HG02798 (cell line): Measurements from ENCODE around the gene HSD11B2.

ENCODE experiments used
- ATAC-seq: cut with Tn5 transposase; IDR thresholded peaks from one replicate; pipeline ENCODE4 v1.9.1; 2021; ENCODE audit warnings: mild to moderate bottlenecking; ENCODE audit not compliant: unreplicated experiment, poor library complexity

HSD11B2 gene

DNA sequence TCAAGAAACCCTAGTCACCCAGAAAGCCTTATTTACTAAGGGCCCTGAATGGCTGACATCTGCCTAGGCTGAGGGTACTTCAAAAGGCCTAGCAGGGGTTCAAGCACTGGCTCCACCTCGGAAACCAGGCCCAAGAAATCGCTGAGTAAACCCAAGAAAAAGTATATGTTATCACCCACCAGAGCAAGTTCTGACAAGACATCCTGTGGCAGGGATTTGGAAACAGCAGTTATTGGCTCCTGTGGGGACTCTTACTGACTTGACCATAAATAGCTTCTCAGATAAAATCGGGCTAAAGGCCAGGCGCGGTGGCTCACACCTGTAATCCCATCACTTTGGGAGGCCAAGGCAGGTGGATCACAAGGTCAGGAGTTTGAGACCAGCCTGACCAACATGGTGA, 37.8 kb downstream of the HSD11B2 start:
- ATAC-seq = no peak

DNA sequence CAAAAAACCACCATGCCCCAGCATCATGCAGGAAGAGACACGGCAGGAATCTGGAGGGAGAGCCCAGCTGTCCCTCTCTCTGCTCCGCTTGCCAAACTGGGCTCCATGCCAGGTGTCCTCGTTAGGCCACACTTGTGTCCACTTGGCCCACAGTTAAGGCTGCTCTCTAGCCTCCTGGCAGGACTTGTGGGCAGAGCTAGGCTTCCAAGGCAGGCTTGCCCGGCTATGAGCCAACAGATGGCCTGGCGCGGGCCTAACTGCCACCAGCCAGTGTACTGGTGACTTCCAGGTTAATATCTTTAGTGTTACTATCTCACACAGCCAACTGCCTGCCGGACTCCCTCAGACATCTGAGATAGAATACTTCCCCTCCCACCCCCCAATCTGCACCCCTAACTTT, 39.4 kb downstream of the HSD11B2 start:
- ATAC-seq = no peak

DNA sequence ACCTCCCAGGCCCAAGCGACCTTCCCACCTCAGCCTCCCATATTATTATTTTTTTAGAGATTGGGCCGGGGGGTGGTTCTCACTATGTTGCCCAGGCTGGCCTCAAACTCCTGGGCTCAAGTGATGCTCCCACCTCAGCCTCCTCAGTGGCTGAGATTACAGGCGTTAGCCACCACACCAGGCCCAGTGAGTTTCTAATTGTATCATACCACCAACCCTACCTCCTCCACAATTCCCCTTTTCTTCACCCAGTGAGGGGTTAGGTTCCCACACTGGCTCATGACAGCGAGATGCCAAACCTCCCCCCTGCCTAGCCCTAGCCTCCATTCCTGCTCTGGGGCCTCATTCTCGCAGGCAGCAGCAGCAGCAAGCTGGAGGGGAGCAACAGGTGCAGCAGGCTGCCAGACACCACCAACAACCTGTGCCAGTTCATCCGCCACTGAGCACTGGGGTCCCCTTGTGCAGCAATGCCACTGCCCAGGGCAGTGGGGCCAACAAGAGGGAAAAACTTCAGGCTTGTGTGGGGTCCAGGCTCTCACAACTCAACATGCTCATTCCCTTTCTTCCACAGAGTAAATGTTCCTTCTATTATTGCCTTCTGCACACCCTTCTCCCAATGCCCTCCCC, 41.0 kb downstream of the HSD11B2 start:
- no peak for ATAC-seq

DNA sequence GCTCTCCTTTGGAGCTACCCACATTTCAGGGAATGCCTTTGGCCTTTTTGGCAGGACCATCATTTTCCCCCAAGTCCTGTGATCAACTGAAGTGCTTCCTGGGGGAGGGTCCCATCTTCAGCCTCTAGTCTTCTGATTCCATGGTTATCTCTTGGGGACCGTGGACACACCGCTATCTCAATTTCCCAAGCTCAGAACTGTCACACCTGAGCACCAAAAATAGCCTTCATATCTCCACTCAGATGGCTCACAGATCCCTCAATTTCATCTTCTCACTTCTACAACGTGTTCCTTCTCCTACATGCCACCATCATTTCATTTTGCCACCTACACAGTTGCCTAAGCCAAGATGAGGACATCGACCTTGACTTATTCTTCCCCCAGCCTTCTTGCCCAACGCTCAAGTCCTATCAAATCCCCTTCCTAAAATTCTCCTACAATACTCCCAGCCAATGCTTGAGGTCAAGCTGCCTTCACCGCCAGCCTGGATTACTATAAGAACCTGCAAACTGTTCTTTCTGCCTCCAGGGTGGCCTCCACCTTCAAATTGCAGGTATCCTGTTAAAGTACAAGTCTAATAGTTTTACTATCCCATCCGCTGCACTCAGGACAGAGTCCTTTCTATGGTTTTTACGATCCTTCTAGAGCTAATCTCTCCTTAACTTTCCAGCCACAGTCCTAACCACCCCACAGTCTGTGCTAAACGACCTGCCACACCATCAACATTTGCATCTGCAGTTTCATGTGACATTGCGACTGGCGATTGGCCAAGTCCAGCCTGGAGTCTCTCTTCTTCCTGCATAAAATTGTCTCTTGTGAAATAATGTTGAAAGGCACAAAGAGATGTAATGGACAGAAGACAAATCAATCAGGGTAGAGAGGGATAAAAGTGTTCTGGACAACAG, 43.9 kb downstream of the HSD11B2 start:
- ATAC-seq = no peak

DNA sequence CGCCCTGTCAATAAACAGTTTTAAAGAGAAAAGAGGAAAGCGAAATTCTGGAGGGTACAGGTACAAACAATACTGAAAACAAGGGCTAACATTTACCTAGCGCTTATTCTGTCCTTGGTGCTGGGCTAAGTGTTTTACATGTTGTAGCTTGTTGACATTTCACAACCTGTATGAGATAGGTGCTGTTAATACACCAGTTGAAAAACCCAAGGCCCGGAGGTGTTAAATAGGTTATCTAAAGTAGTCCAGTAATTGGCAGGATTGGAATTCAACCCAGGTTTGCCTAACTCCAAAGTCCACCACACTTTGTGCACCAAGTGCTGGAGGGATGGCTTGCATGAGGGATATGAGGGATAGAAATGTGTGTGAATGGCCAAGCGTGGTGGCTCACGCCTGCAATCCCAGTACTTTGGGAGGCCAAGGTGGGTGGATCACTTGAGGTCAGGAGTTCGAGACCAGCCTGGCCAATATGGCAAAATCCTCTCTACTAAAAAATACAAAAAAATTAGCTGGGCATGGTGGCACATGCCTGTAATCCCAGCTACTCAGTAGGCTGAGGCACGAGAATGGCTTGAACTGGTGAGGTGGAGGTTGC, 47.1 kb downstream of the HSD11B2 start:
- no peak for ATAC-seq

DNA sequence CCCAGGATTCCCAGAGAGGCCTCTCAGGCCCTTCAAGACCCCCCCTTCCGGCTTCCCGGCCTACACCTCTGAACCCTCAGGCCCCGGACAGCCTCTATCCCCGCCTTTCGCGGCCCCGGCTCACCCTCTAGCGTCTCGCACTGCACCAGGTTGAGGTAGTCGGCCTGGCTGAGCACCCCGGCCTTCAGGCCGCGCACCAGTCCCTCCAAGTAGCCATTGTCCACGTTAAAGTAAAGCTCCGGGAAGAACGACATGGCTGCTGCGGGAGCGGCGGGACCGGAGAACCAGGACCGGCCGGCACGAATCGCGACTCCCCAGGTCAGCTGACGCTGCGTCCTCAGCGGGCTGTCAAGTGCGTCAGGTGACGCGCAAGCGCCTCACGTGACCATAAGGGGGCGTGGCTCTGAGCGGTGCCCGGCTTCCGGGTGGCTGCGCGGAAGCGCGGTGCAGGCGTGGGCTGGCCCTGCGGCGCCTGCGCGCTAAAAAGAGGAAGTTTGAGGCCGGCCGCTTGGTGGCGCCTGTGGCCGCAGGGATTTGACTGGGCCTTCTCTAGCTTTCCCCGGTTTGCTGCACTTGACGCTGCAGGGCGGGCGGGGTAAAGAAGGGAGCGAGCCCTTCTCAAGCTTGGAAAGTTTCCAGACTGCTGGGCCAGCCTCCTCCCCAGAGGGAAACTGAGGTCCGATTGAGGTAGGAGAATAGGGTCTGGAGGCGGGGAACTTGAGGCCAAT, 50.1 kb downstream of the HSD11B2 start, which contains the start of gene ATP6V0D1:
TSS of gene ATP6V0D1 (minus strand) at position 325 of the 728 bp plus-strand sequence. CDS start at position 254, 71 bp downstream.
- ATAC-seq = peak; percentile 97

DNA sequence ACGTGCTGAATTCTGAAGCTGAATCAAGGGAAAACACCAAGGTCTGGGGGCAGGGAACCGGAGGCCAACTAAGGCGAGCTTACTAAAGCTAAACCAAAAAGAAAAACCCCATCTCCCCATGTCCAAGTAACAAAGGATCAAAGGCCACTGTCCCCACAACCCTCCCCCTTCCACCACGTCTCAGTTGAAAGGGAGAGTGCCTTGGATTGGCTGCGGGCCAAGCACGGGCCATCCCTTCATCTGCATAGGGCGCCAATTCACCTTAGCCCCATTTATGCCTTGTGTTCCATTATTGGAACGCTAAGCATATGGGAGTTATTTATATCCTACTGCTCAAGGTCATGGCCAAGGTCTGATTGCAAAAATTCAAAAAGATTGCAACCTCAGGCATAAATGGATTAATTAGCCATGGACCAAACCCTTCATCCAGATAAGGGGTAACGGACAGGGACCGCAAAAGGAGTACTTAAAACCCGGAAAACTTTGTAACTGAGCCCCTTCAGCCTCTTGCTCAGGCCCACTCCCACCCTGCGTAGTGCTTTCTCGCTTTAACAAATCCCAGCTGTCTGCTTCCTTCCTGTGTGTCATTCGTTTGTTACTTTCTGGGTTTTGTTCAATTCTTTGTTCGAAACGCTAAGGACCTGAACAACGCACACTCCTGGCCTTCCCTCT, 50.8 kb downstream of the HSD11B2 start:
- peak; percentile 0 for ATAC-seq

DNA sequence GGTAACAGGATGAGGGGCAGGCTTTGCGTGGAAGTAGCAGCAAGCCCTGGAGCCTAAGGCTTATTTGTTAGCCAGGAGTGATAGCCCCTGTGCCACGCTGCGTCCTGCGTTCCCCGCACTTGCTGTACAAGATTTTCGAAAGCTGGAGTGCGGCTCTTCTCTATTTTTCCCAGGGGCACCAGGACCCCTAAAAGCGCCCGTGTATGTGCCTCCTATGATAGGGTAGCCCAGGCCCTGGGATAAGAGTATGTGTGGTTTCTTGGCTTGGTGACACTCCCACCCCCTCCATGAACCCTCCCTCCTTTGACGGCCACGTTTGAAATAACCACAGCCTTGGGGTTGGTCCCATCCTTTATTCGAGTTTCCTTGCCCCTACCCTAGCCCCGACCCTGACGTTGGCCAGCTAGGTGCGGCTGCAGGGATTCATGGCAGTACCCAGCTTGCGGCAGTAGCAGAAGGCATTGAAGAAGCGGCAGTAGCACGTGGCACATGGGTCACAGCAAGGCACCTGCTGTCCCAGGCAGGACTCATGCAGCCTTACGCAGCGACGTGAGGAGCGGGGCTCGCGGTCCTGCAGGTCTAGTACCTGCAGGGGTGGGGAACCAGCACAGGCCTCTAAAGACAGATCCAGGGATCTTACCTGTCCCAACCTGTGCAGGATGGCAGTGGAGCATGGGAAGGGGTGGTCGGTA, 51.5 kb downstream of the HSD11B2 start:
- no peak for ATAC-seq

DNA sequence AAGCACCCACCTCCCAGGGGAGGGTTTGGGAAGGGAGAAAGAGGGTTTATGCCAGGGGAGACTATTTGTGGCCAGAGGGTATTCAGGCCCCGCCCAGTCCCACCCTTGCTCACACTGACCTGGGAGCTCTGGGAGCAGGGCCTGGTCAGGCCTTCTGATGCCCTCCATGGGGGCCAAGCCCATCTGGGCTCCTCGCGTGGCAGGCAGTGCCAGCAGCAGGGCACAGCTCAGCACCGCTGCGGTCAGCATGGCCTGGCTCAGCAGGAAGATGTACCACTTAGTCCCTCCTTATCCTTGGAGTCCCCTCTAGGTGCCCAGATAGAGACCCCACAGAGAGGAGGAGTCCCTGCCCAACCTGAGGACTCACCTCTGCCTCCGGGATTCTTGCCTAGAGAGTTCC, 52.2 kb downstream of the HSD11B2 start, which contains the start of gene AGRP:
TSS of gene AGRP (minus strand) at position 398 of the 400 bp plus-strand sequence. CDS start at position 249, 149 bp downstream.
- no peak for ATAC-seq

DNA sequence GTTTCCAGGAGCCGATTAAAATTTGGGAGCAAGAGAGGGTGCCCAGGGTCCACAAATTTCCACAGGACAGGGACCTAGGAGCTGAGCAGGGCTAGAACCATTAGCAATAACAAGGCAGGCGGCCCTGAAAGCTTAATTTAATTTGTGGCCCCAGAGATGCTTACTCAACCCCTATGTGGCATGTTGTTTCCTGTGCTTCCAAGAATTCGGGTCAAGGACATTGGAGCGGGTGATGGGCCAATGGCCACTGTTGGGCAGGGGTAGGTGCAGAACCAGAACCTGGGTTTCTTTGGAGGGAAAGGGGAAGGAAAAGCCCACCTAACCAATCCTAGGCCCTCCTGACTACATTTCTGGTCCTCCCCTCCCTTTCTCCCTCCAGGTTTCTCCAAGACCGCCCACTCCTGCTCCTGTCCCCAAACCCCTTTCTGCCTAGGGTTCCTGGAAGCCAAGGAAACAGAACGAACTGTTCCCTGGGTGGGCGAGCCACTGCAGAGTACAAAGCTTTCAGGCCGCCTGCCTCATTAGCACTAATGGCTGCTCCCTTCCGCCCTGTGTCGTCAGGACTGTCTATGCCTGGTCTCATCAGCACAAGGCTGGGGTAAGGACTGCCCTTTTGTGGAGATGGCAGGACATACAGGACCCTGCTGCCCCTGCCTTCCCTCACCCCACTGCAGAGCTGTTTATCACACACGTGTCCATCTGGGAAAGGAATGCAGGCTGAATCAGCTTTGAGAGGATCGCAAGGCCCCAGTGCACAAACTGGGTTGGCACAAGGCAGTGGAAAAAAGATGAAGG, 53.0 kb downstream of the HSD11B2 start:
- ATAC-seq = no peak

DNA sequence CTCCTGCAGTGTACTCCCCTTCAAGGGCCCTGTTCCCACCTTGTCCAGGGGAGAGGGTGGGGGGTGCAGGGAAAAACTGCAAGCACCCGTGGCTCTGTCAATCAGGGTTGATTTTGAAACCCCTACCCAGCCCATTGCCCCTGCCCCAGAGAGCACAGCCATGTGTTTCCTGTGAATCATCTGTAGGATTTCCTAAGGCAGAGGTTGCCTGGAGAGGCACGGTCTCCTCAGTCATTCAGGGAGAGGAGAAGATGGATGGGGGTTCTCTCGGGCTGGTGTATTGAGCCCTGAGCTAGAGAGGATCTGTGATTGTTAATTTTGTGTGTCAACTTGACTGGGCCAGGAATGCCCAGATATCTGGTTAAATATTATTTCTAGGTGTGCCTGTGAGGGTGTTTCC, 55.9 kb downstream of the HSD11B2 start:
- ATAC-seq = no peak
